Upper lobe of left lung (tissue), 6 donors: ENCODE measurements around the gene DNPEP. TPM values are rescaled to one million over a fixed set of nuclear protein-coding genes. Genes with fewer than 3 reads are reported as not detected.

Experiments
- ATAC-seq, 2 donors: fragments of 200-7000 bp; cut with Tn5 transposase; one replicate each; pipeline ENCODE4 v1.9.1; 2022; ENCODE audit warnings: mild to moderate bottlenecking in 2 of 2, moderate library complexity in 2 of 2; ENCODE audit not compliant: low FRiP score in 2 of 2
- DNase-seq, 2 donors: peaks; one replicate each; pipeline ENCODE4 v3.0.0-alpha.2; 2019 to 2020
- H3K27ac ChIP-seq, 4 donors: fragments of 200-600 bp; sonication (generic); one replicate each; pipeline ENCODE4 v1.5.1; 2016 to 2019
- H3K27me3 ChIP-seq, 4 donors: fragments of 200-600 bp; sonication (generic); one replicate each; pipeline ENCODE4 v1.5.1; 2017 to 2019
- H3K36me3 ChIP-seq, 4 donors: fragments of 200-600 bp; sonication (generic); one replicate each; pipeline ENCODE4 v1.5.1; 2016 to 2019
- H3K4me1 ChIP-seq, 4 donors: fragments of 200-600 bp; sonication (generic); one replicate each; pipeline ENCODE4 v1.5.1; 2018 to 2019
- H3K4me3 ChIP-seq, 4 donors: fragments of 200-600 bp; sonication (generic); one replicate each; pipeline ENCODE4 v1.5.1; 2017 to 2019; ENCODE audit warnings: mild to moderate bottlenecking in 2 of 4, moderate library complexity in 1 of 4
- H3K9me3 ChIP-seq, 4 donors: fragments of 200-600 bp; sonication (generic); one replicate each; pipeline ENCODE4 v1.5.1; 2018 to 2019
- CTCF ChIP-seq, 6 experiments: fragments of 450-650 bp in 4 of 6; fragments of 200-600 bp in 2 of 6; sonication (generic) in 2 of 6; IDR thresholded peaks; one replicate each; pipeline ENCODE4 v1.5.1; 2016 to 2019; ENCODE audit warnings: antibody characterized with exemption in 6 of 6
- EP300 ChIP-seq, 4 donors: sonication (generic); formaldehyde crosslinking; IDR thresholded peaks; one replicate each; pipeline ENCODE4 v1.5.1; 2017; ENCODE audit warnings: antibody characterized with exemption in 4 of 4, control low read depth in 2 of 4
- POLR2A ChIP-seq, 4 donors: fragments of 450-650 bp; IDR thresholded peaks; one replicate each; pipeline ENCODE4 v1.5.1; 2016 to 2017; ENCODE audit warnings: antibody characterized with exemption in 4 of 4, mild to moderate bottlenecking in 2 of 4
- POLR2AphosphoS5 ChIP-seq, 2 donors: sonication (generic); formaldehyde crosslinking; IDR thresholded peaks; one replicate each; pipeline ENCODE4 v1.5.1; 2017; ENCODE audit warnings: antibody characterized with exemption in 2 of 2
- WGBS, 2 donors: methylation state at CpG; one replicate each; pipeline ENCODE4 v1.1.5; 2017 to 2018; 5-methylcytosine and 5-hydroxymethylcytosine counted together
- small RNA-seq, 4 donors: library from RNA; depleted of rRNA; stranded (forward); fragments of <200 nt; gene quantifications; one replicate each; pipeline ENCODE3, GENCODE V24; 2016
- total RNA-seq, 6 donors: library from RNA; depleted of rRNA in 4 of 6; stranded (reverse); fragments of >200 nt in 4 of 6; gene quantifications; one replicate each; pipeline versions ENCODE4 v1.1.0 to v1.2.1, GENCODE V29; 2016 to 2021
- donor health status: DM: no; HTN: no; CAD: no; lungs with moderate emphysema.
- donor health status: DM: no; HTN: yes; CAD: no; lungs with severe emphysema.

The DNPEP gene
- total RNA-seq, 6 donors from 2014 or later, result 31.9 to 141 (median 75.1) TPM

DNA sequence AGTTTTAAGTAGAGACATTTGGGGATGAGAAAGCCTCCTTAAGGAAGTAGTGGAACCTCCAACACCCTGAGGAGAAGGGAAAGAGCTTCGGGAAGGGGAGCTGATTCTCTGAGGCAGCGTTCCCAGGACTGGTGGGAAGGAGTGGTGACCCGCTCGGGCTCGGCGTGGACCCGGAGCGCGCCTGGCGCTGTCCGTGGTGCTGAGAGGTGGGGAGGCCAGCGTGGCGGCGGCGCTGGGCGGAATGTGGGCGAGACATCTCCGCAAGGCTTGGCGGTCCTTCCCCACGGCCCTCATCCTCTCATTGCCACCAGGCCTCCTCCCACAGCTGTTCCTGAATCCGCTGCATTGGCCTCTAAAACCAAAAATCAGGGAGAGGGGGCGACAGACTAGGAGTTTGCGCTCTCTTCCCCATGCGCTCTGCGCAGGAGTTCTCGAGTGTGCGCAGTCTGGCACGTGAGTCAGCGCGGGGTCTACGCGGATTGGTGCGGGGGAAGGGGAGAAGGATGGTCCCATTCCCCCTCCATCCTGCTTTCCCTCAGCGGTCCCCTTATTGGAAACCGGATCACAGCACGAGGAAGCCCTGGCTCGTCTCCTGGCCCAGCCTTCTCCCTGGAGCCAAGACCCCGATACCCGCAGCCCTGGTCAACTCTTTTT, 56.0 kb downstream of the DNPEP start:
- H3K9me3 ChIP-seq, result peaks cover 0 to 10% (median 0%) of the 10 kb centered on the region in 4 donors
- no peak for TF ChIP-seq POLR2A (IDR thresholded peaks at IDR 0.05)
- TF ChIP-seq EP300 (IDR thresholded peaks at IDR 0.05), result no peak
- no peaks in the 10 kb centered on the region for H3K4me1 ChIP-seq
- DNase-seq (peak in 1 of 2 donors; percentile 89), ATAC-seq (peak; percentile 63 to 74)
- no peak overlapping the region for H3K4me3 ChIP-seq
- peaks cover 0 to 13% (median 5%) of the 10 kb centered on the region in 4 donors for H3K27me3 ChIP-seq
- WGBS, 2 donors, result 13 to 21% methylated on average over 33 to 39 of the region's 39 CpGs
- no peaks in the 10 kb centered on the region for H3K36me3 ChIP-seq
- H3K27ac ChIP-seq, result no peak overlapping the region

DNA sequence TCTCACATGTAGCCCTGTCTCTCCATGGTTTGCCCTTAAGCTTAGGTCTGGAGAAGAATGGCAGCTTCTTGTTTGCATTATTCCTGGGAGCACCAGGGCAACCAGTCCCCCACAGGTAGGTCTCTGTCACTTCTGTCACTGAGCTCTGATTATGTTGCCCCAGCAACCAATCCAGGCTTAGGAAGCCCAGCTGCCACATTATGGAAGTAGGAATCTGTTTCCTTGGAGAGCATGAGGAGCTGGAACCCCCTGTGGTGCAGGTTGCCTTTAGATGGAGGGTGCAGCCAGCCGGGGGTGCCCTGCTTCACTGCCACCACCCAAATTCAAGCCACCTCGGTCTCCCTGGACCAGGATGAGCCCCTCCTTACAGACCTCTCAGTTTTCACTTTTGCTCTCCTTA, 60.0 kb downstream of the DNPEP start:
- 42 to 48% methylated on average over 2 of the region's 2 CpGs for WGBS, 2 donors
- DNase-seq, result no peak
- TF ChIP-seq POLR2A (IDR thresholded peaks at IDR 0.05) (no peak), CTCF (IDR thresholded peaks at IDR 0.05) (no peak), POLR2AphosphoS5 (IDR thresholded peaks at IDR 0.05) (no peak), EP300 (IDR thresholded peaks at IDR 0.05) (no peak)
- ATAC-seq, result no peak
- H3K4me1 ChIP-seq, result no peaks in the 10 kb centered on the region
- H3K9me3 ChIP-seq, result no peaks in the 10 kb centered on the region
- H3K27ac ChIP-seq, result no peak overlapping the region
- H3K4me3 ChIP-seq, result no peak overlapping the region
- H3K36me3 ChIP-seq, result no peaks in the 10 kb centered on the region
- peaks cover 0 to 13% (median 5%) of the 10 kb centered on the region in 4 donors for H3K27me3 ChIP-seq

GRCh38 chr2:219325657-219326315, 61.9 kb downstream of the DNPEP start:
- Histone ChIP-seq H3K4me1 (no peaks in the 10 kb centered on the region), H3K27ac (no peak overlapping the region), H3K9me3 (no peaks in the 10 kb centered on the region), H3K4me3 (no peak overlapping the region), H3K27me3 (no peaks in the 10 kb centered on the region), H3K36me3 (no peaks in the 10 kb centered on the region)
- WGBS, 2 donors, result 61 to 67% methylated on average over 9 of the region's 9 CpGs
- no peak for ATAC-seq
- no peak for DNase-seq
- TF ChIP-seq EP300 (IDR thresholded peaks at IDR 0.05) (no peak), POLR2AphosphoS5 (IDR thresholded peaks at IDR 0.05) (no peak), POLR2A (IDR thresholded peaks at IDR 0.05) (no peak), CTCF (IDR thresholded peaks at IDR 0.05) (no peak)

GRCh38 chr2:219325136-219325535, 62.6 kb downstream of the DNPEP start:
- H3K9me3 ChIP-seq, result no peaks in the 10 kb centered on the region
- WGBS, 2 donors, result 77 to 85% methylated on average over 4 of the region's 4 CpGs
- DNase-seq (no peak), ATAC-seq (no peak)
- no peaks in the 10 kb centered on the region for H3K36me3 ChIP-seq
- TF ChIP-seq POLR2AphosphoS5 (IDR thresholded peaks at IDR 0.05) (no peak), CTCF (IDR thresholded peaks at IDR 0.05) (no peak)
- no peaks in the 10 kb centered on the region for H3K27me3 ChIP-seq
- H3K27ac ChIP-seq, result no peak overlapping the region
- H3K4me3 ChIP-seq, result no peak overlapping the region
- no peaks in the 10 kb centered on the region for H3K4me1 ChIP-seq

- H3K27me3 ChIP-seq, result no peaks in the 10 kb centered on the region
- 64 to 72% methylated on average over 4 of the region's 4 CpGs for WGBS, 2 donors
- H3K4me3 ChIP-seq, result no peak overlapping the region
- TF ChIP-seq POLR2A (IDR thresholded peaks at IDR 0.05), result no peak
- no peak for TF ChIP-seq POLR2AphosphoS5 (IDR thresholded peaks at IDR 0.05)
- no peak for TF ChIP-seq EP300 (IDR thresholded peaks at IDR 0.05)
- TF ChIP-seq CTCF (IDR thresholded peaks at IDR 0.05), result no peak
- DNase-seq (no peak), ATAC-seq (no peak)
- no peaks in the 10 kb centered on the region for H3K9me3 ChIP-seq
- H3K4me1 ChIP-seq, result no peaks in the 10 kb centered on the region
- no peak overlapping the region for H3K27ac ChIP-seq
- no peaks in the 10 kb centered on the region for H3K36me3 ChIP-seq
These were observed 64.3 kb downstream of the DNPEP start for GRCh38 chr2:219323434-219323833.

Small RNA genes within 50 kb of the gene (small RNA-seq; reads per million reads assigned to genes)
- 0 reads per million in 4 donors for gene AC053503.3

Other genes with a start within 250 kb of the DNPEP start
- 10 to 100 TPM in 5 of 6 donors, 1 to 10 TPM in 1; 7.9 to 26.2 (median 14.3) TPM for gene NHEJ1, start 227.1 kb downstream of the DNPEP start, total RNA-seq
- gene SLC23A3, start 217.9 kb downstream of the DNPEP start, total RNA-seq, result 1 to 10 TPM in 4 of 6 donors, under 1 TPM in 2; 0.33 to 6.3 (median 2.6) TPM
- gene CNPPD1, start 211.0 kb downstream of the DNPEP start, total RNA-seq, result 10 to 100 TPM; 42.7 to 86.8 (median 49.4) TPM
- gene RETREG2, start 209.6 kb downstream of the DNPEP start, total RNA-seq, result 100 to 1,000 TPM in 1 of 6 donors, 10 to 100 TPM in 5; 46.1 to 100 (median 60.5) TPM
- 10 to 100 TPM; 38.7 to 59.7 (median 43.3) TPM for gene ZFAND2B, start 181.1 kb downstream of the DNPEP start, total RNA-seq
- 10 to 100 TPM; 11.0 to 35.6 (median 21.9) TPM for gene ABCB6, start 169.0 kb downstream of the DNPEP start, total RNA-seq
- gene ATG9A, start 158.3 kb downstream of the DNPEP start, total RNA-seq, result 10 to 100 TPM; 40.9 to 57.7 (median 49.8) TPM
- gene ANKZF1, start 158.1 kb downstream of the DNPEP start, total RNA-seq, result 100 to 1,000 TPM in 2 of 6 donors, 10 to 100 TPM in 4; 26.0 to 339 (median 67.2) TPM
- gene GLB1L, start 142.5 kb downstream of the DNPEP start, total RNA-seq, result 10 to 100 TPM in 3 of 6 donors, 1 to 10 TPM in 3; 4.1 to 19.5 (median 11.9) TPM
- gene STK16, start 142.4 kb downstream of the DNPEP start, total RNA-seq, result 10 to 100 TPM; 12.6 to 28.3 (median 15.7) TPM
- 1 to 10 TPM in 5 of 6 donors, under 1 TPM in 1; 0.26 to 8.9 (median 3.1) TPM for gene TUBA4B, start 134.7 kb downstream of the DNPEP start, total RNA-seq
- gene TUBA4A, start 134.0 kb downstream of the DNPEP start, total RNA-seq, result 10 to 100 TPM; 17.8 to 52.1 (median 40.3) TPM
- 10 to 100 TPM; 58.6 to 86.1 (median 75.5) TPM for gene DNAJB2, start 108.5 kb downstream of the DNPEP start, total RNA-seq
- 1 to 10 TPM in 2 of 6 donors, under 1 TPM in 2, not detected in 2; 0.20 to 4.4 (median 0.68) TPM for gene PTPRN, start 78.5 kb downstream of the DNPEP start, total RNA-seq
- gene RESP18, start 55.2 kb downstream of the DNPEP start, total RNA-seq, result not detected
- gene DES, start 30.5 kb upstream of the DNPEP start, total RNA-seq, result 100 to 1,000 TPM in 2 of 6 donors, 10 to 100 TPM in 4; 39.7 to 299 (median 70.8) TPM
- gene SPEG, start 46.9 kb upstream of the DNPEP start, total RNA-seq, result 1 to 10 TPM; 2.3 to 8.9 (median 4.9) TPM
- gene GMPPA, start 111.0 kb upstream of the DNPEP start, total RNA-seq, result 10 to 100 TPM; 20.8 to 38.5 (median 24.9) TPM
- under 1 TPM in 3 of 6 donors, not detected in 3; 0.20 to 0.34 (median 0.29) TPM for gene ASIC4, start 126.6 kb upstream of the DNPEP start, total RNA-seq
- gene CHPF, start 155.9 kb upstream of the DNPEP start, total RNA-seq, result 100 to 1,000 TPM in 2 of 6 donors, 10 to 100 TPM in 4; 41.9 to 125 (median 60.2) TPM
- gene TMEM198, start 156.1 kb upstream of the DNPEP start, total RNA-seq, result 10 to 100 TPM in 1 of 6 donors, 1 to 10 TPM in 5; 1.9 to 12.6 (median 4.2) TPM
- 100 to 1,000 TPM in 2 of 6 donors, 10 to 100 TPM in 4; 38.2 to 303 (median 67.4) TPM for gene OBSL1, start 183.6 kb upstream of the DNPEP start, total RNA-seq
- gene INHA, start 184.4 kb upstream of the DNPEP start, total RNA-seq, result 1 to 10 TPM in 1 of 6 donors, under 1 TPM in 2, not detected in 3; 0.24 to 7.3 (median 0.43) TPM
- gene STK11IP, start 209.9 kb upstream of the DNPEP start, total RNA-seq, result 10 to 100 TPM; 16.0 to 77.5 (median 35.6) TPM
- gene SLC4A3, start 239.7 kb upstream of the DNPEP start, total RNA-seq, result 10 to 100 TPM in 1 of 6 donors, 1 to 10 TPM in 3, under 1 TPM in 2; 0.30 to 14.7 (median 2.1) TPM